ENCODE results near the gene RAB35.

DNA sequence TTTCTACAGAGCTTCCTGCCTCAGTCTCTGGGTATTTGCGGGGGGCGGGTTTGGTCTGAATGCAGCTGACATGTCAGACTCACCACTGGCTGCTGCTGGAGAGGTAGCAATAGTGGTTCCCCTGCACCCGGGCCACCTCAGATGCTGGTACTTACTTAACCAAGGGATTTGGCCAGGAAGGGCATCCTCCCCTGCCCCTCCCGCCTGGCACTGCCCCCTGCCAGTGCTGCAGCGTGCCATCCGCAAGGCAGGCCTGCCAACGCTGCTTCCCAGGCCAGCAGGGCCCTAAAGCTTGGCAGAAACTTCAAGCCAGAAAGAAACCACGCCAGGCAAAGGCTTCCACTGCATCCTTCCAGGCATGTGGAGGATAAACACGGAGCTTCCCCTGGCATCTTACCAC, 22.1 kb downstream of the RAB35 start:
- TF ChIP-seq, protein P1, sequence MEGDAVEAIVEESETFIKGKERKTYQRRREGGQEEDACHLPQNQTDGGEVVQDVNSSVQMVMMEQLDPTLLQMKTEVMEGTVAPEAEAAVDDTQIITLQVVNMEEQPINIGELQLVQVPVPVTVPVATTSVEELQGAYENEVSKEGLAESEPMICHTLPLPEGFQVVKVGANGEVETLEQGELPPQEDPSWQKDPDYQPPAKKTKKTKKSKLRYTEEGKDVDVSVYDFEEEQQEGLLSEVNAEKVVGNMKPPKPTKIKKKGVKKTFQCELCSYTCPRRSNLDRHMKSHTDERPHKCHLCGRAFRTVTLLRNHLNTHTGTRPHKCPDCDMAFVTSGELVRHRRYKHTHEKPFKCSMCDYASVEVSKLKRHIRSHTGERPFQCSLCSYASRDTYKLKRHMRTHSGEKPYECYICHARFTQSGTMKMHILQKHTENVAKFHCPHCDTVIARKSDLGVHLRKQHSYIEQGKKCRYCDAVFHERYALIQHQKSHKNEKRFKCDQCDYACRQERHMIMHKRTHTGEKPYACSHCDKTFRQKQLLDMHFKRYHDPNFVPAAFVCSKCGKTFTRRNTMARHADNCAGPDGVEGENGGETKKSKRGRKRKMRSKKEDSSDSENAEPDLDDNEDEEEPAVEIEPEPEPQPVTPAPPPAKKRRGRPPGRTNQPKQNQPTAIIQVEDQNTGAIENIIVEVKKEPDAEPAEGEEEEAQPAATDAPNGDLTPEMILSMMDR (IDR thresholded peaks at IDR 0.05), result no peak
- TF ChIP-seq POLR2A (IDR thresholded peaks at IDR 0.05), result no peak
